Adrenal gland (tissue), 12 donors: ENCODE results near the gene LGALSL. TPM values are rescaled to one million over a fixed set of nuclear protein-coding genes. Genes with fewer than 3 reads are reported as not detected.

Experiments
- DNase-seq, 7 donors: peaks; one replicate each; pipeline ENCODE4 v3.0.0-alpha.2; 2019 to 2020
- H3K27ac ChIP-seq, 5 donors: fragments of 200-600 bp; sonication (generic) in 4 of 5; 1 replicate in 3 of 5; 2 replicates in 2 of 5; pipeline versions ENCODE4 v1.5.1 to v1.8.0; 2016 to 2020; ENCODE audit warnings: mild to moderate bottlenecking in 1 of 5
- H3K27me3 ChIP-seq: fragments of 200-600 bp; 2 replicates; pipeline ENCODE4 v1.8.0; 2021
- H3K36me3 ChIP-seq, 2 donors: fragments of 200-600 bp; replicated peaks in 1 of 2; 1 replicate in 1 of 2; 2 replicates in 1 of 2; pipeline versions ENCODE4 v1.5.1 to v1.8.0; 2018 to 2022
- H3K4me1 ChIP-seq, 2 donors: fragments of 200-600 bp; replicated peaks in 1 of 2; 1 replicate in 1 of 2; 2 replicates in 1 of 2; pipeline versions ENCODE4 v1.5.1 to v1.8.0; 2018 to 2021
- H3K4me3 ChIP-seq, 4 donors: fragments of 200-600 bp; sonication (generic) in 3 of 4; one replicate each; pipeline ENCODE4 v1.5.1; 2016 to 2018
- H3K9me3 ChIP-seq, 3 donors: fragments of 200-600 bp; sonication (generic) in 1 of 3; replicated peaks in 1 of 3; 1 replicate in 2 of 3; 2 replicates in 1 of 3; pipeline versions ENCODE4 v1.5.1 to v1.8.0; 2016 to 2021
- POLR2A ChIP-seq, 2 donors: fragments of 450-650 bp; IDR thresholded peaks; one replicate each; pipeline ENCODE4 v1.6.1; 2017; ENCODE audit warnings: antibody characterized with exemption in 2 of 2, mild to moderate bottlenecking in 2 of 2, moderate library complexity in 1 of 2
- WGBS, 4 donors: extraction: QIAGEN DNeasy Blood & Tissue Kit in 2 of 4; methylation state at CpG; one replicate each; pipeline versions ENCODE4 v1.1.5 to v1.1.7; 2013 to 2017; 5-methylcytosine and 5-hydroxymethylcytosine counted together
- intact Hi-C, 2 donors: fragments of 100-400 bp; cut with DNase I; formaldehyde crosslinking; loops; one replicate each; pipeline versions ENCODE4 v1.14.1 to v1.15.0; 2022 to 2023
- polyA plus RNA-seq, 3 donors: library from polyadenylated mRNA; stranded (reverse); fragments of 200-250 nt in 2 of 3; fragments of 350-450 nt in 1 of 3; fragmentation: Illumina TruSeq in 1 of 3; extraction: RNeasy Lipid Tissue Mini Kit (QIAGEN cat#74804) in 1 of 3; gene quantifications; one replicate each; pipeline ENCODE4 v1.2.3, GENCODE V29; 2013 to 2014
- total RNA-seq, 9 donors: library from RNA; depleted of rRNA in 4 of 9; stranded (reverse); fragments of >200 nt in 4 of 9; fragments of 120-200 nt in 1 of 9; fragmentation: NEBNext Ultra II Directional in 1 of 9; extraction: Animal tissue kit (Norgen Biotek cat#: 25700) in 1 of 9; gene quantifications; one replicate each; pipeline versions ENCODE4 v1.1.0 to v1.2.4, GENCODE V29; 2013 to 2023
- TF ChIP-seq, protein P1 (sequence below), 6 experiments: fragments of 450-650 bp in 4 of 6; fragments of 200-600 bp in 2 of 6; sonication (generic) in 1 of 6; IDR thresholded peaks; 1 replicate in 5 of 6; 2 replicates in 1 of 6; pipeline versions ENCODE4 v1.5.1 to v1.8.0; 2016 to 2021; ENCODE audit warnings: antibody characterized with exemption in 6 of 6, mild to moderate bottlenecking in 2 of 6, moderate library complexity in 1 of 6
- donor health status: healthy with polysubstance abuse.
- donor health status: Bipolar disorder and iron deficiency.
- donor health status: DM: yes; HTN: yes; CAD: no.
- donor health status: DM: no; HTN: no; CAD: no.
- donor health status: DM: no; HTN: no; CAD: no.
- donor health status: DM: yes; HTN: yes; CAD: no.

Gene LGALSL
- total and polyA plus RNA-seq, 12 donors = 13.4 to 79.5 (median 31.3) TPM

DNA sequence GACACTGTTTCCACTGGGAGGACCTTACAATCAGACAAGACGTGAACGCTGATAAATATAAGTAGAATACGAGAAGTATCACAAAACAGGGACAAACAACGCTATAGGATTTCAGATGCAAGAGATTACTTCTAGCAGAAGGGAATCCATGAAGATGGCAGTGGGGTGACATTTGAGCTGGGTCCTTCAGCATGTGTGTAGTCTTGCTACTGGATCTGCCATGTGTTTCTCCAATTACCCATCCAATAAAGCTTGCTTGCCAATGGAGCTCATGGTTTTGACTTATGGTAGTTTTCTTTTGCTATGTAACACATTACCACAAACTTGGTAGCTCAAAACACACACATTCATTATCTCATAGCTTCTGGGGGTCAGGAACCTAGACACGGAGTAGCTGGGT, 32.8 kb upstream of the LGALSL start:
- TF ChIP-seq, protein P1, sequence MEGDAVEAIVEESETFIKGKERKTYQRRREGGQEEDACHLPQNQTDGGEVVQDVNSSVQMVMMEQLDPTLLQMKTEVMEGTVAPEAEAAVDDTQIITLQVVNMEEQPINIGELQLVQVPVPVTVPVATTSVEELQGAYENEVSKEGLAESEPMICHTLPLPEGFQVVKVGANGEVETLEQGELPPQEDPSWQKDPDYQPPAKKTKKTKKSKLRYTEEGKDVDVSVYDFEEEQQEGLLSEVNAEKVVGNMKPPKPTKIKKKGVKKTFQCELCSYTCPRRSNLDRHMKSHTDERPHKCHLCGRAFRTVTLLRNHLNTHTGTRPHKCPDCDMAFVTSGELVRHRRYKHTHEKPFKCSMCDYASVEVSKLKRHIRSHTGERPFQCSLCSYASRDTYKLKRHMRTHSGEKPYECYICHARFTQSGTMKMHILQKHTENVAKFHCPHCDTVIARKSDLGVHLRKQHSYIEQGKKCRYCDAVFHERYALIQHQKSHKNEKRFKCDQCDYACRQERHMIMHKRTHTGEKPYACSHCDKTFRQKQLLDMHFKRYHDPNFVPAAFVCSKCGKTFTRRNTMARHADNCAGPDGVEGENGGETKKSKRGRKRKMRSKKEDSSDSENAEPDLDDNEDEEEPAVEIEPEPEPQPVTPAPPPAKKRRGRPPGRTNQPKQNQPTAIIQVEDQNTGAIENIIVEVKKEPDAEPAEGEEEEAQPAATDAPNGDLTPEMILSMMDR (IDR thresholded peaks at IDR 0.05) = no peak
- TF ChIP-seq POLR2A (IDR thresholded peaks at IDR 0.05) = no peak
- DNase-seq = no peak
- WGBS, 4 donors = 95 to 99% (median 98%) methylated on average over 5 of the region's 5 CpGs
- no peaks in the 10 kb centered on the region for H3K9me3 ChIP-seq
- H3K27ac ChIP-seq = no peak overlapping the region
- intact Hi-C loops = no loop called here
- H3K36me3 ChIP-seq = no peaks in the 10 kb centered on the region
- no peaks in the 10 kb centered on the region for H3K27me3 ChIP-seq
- H3K4me1 ChIP-seq = peaks cover 0 to 2% of the 10 kb centered on the region in 2 donors
- no peak overlapping the region for H3K4me3 ChIP-seq

DNA sequence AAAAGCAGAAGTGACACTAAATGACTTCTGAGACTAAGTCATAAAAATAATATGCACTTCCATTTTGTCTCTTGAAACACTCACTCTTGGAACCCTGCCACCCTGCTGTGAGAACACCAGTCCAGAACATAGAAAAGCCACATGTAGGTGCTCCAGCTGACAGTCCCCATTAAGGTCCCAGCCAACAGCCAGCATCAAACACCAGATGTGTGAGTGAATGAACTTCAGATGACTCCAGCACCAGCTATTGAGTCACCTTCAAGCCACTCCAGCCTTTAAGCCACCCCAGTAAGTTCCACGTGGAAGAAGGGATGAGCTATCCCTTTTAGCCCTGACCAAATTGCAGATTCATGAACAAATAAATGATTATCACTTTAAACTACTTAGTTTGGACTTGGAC, 31.5 kb upstream of the LGALSL start:
- no peak overlapping the region for H3K4me3 ChIP-seq
- no peaks in the 10 kb centered on the region for H3K4me1 ChIP-seq
- intact Hi-C loops = no loop called here
- H3K27ac ChIP-seq = no peak overlapping the region
- 75 to 100% (median 86%) methylated on average over 1 of the region's 1 CpG for WGBS, 4 donors
- no peaks in the 10 kb centered on the region for H3K27me3 ChIP-seq
- TF ChIP-seq POLR2A (IDR thresholded peaks at IDR 0.05) = no peak
- TF ChIP-seq, protein P1 (IDR thresholded peaks at IDR 0.05) = no peak
- H3K36me3 ChIP-seq = no peaks in the 10 kb centered on the region
- H3K9me3 ChIP-seq = no peaks in the 10 kb centered on the region
- DNase-seq = peak in 1 of 7 donors; percentile 14

DNA sequence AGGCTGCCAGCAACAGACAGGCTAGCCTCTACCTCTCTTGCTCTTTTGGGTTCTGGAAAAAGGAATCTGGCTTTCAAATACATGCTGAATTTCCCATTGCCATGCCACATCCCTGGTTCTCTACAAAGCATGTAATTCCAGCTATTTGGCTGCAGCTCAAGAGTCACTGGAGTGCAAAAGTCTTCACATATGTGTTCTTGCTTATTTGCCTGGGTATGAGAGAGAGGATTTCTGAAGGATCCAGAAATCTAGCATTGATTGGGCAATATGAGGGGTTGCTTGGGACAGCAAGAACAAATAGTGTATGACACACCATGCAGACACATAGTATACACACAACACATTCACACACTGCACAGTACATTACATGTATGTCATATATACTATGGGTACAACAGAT, 30.7 kb upstream of the LGALSL start:
- intact Hi-C loops = no loop called here
- no peak overlapping the region for H3K27ac ChIP-seq
- no peak overlapping the region for H3K4me3 ChIP-seq
- DNase-seq = no peak
- no peaks in the 10 kb centered on the region for H3K36me3 ChIP-seq
- TF ChIP-seq, protein P1 (IDR thresholded peaks at IDR 0.05) = no peak
- no peak for TF ChIP-seq POLR2A (IDR thresholded peaks at IDR 0.05)
- no peaks in the 10 kb centered on the region for H3K9me3 ChIP-seq
- no peaks in the 10 kb centered on the region for H3K27me3 ChIP-seq
- H3K4me1 ChIP-seq = no peaks in the 10 kb centered on the region

- no peak for TF ChIP-seq POLR2A (IDR thresholded peaks at IDR 0.05)
- TF ChIP-seq, protein P1 (IDR thresholded peaks at IDR 0.05) = no peak
- Histone ChIP-seq H3K4me1 (no peaks in the 10 kb centered on the region), H3K27me3 (no peaks in the 10 kb centered on the region), H3K27ac (no peak overlapping the region), H3K4me3 (no peak overlapping the region), H3K9me3 (no peaks in the 10 kb centered on the region), H3K36me3 (no peaks in the 10 kb centered on the region)
- 82 to 100% (median 87%) methylated on average over 2 to 3 of the region's 3 CpGs; no CpG with 5 or more reads in 1 of the 4 donors for WGBS, 4 donors
- DNase-seq = no peak
- intact Hi-C loops = no loop called here
Measured at GRCh38 chr2:64424416-64424987, 29.5 kb upstream of the LGALSL start.
